ENCODE results near the gene ZNF385B.
"Not testable (repeated sequence)": the region's sequence is repeated elsewhere in the genome, so short reads cannot be mapped to it uniquely, and the experiment has no call there.

The ZNF385B gene

GRCh38 chr2:179458113-179458512 is 403.3 kb downstream of the ZNF385B start:
- not testable (repeated sequence) for DNase-seq (ENCODE audit: insufficient read length, low spot score); FAIRE-seq

DNA sequence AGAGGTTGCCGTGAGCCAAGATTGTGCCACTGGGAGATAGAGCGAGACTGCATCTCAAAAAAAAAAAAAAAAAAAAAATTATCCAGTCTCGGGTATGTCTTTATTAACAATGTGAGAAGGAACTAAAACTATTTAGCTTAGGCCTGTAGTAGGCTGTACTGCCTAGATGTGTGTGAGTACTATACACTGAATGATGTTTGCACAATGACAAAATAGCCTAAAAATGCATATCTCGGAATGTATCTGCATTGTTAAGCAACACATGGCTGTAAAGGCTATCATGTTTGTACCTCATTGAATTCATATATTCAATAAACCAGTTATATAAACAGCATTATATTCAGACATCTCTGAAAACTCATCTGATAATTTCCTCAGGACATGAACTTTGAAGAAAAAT is 405.6 kb downstream of the ZNF385B start:
- FAIRE-seq (no peak), DNase-seq (ENCODE audit: insufficient read length, low spot score) (no peak)

GRCh38 chr2:179455172-179455524 is 406.3 kb downstream of the ZNF385B start:
- FAIRE-seq (no peak), DNase-seq (ENCODE audit: insufficient read length, low spot score) (no peak)

- DNase-seq (ENCODE audit: insufficient read length, low spot score) (no peak), FAIRE-seq (no peak)
These were observed 406.8 kb downstream of the ZNF385B start for GRCh38 chr2:179454443-179455171.

GRCh38 chr2:179449010-179449409 is 412.4 kb downstream of the ZNF385B start:
- DNase-seq (ENCODE audit: insufficient read length, low spot score) (no peak), FAIRE-seq (no peak)

GRCh38 chr2:179447839-179448447 is 413.5 kb downstream of the ZNF385B start:
- no peak for FAIRE-seq
- no peak for DNase-seq (ENCODE audit: insufficient read length, low spot score)

GRCh38 chr2:179447421-179447820 is 414.0 kb downstream of the ZNF385B start:
- DNase-seq (ENCODE audit: insufficient read length, low spot score) (no peak), FAIRE-seq (no peak)

GRCh38 chr2:179446476-179447141 is 414.8 kb downstream of the ZNF385B start:
- DNase-seq (ENCODE audit: insufficient read length, low spot score) = no peak
- FAIRE-seq = no peak

DNA sequence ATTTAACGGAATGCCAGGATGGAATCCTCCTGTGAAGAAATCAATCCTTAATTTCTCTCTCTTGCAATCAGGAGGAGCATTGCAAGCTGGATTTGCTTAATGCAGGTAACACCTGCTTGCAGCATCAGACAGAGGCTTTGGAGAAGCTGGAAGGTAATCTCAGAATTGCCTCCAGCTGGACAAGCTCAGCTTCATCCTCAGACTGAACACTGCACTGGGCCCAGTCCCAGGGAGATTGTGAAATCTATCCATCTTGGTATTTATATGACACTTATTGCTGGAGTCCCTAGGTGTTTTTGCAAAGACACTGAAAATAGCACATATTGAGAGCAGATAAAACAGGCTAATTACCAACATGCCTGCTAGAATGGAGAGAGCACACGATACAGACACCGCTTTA is 417.4 kb downstream of the ZNF385B start:
- DNase-seq (ENCODE audit: insufficient read length, low spot score) = no peak
- FAIRE-seq = no peak

DNA sequence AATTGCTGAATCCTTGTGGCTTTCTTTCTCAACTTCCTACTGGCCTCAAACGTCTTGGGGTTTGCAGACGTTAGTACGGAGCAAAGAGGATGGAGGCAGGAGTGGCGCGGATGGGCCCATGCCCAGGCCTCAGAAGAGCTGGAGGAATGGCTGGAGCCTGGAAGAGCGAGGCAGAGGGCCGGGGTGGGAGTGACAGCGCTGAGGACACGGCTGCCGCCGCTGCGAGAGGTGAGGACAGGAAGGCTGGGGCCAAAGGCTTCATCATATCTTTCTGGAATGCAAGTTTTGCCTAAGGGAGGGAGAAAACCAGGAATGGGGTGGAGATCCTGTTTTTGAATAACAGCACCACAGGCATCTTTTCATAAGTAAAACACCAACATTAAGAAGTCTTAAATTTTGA is 418.2 kb downstream of the ZNF385B start:
- FAIRE-seq = no peak
- DNase-seq (ENCODE audit: insufficient read length, low spot score) = no peak

DNA sequence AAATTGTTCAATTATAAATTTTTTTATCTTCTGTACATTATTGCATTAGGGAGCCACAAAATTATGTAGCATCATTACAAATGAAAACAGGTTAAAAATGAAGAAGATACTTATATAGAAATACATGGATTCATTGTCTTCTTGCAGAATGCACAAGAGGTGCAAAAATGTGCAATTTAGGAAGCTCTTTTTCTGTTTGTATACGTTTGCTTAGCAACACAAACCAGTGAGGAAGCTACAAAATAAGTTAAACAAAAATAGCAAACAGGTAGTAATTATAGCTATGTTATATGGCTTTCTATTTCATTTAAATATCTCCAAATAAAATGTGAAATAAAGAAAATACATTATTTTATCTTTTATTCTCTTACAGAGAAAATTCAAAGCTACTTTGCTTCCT is 419.2 kb downstream of the ZNF385B start:
- DNase-seq (ENCODE audit: insufficient read length, low spot score) = no peak
- FAIRE-seq = no peak

DNA sequence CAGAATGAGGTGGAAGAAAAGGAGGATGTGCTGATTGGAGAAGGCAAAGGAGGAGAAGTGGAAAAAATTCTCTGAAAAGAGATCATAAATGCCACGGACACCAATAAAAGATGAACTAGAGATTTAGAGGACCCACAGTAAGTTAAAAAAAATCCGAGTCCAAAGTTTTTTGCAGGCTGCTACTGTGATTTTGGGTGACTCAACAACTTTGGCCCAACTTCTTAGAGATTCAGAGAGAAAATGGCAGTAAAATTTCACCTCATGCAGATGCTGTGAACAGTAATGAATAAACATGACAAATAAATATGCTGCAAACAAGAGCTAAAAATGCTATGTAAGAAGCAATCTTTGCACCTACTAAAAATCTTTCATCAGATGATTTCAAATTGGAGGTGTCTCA is 419.9 kb downstream of the ZNF385B start:
- DNase-seq (ENCODE audit: insufficient read length, low spot score) (no peak), FAIRE-seq (no peak)

GRCh38 chr2:179440642-179441251 is 420.7 kb downstream of the ZNF385B start:
- FAIRE-seq (peak; percentile 75), DNase-seq (ENCODE audit: insufficient read length, low spot score) (peak; percentile 9)

DNA sequence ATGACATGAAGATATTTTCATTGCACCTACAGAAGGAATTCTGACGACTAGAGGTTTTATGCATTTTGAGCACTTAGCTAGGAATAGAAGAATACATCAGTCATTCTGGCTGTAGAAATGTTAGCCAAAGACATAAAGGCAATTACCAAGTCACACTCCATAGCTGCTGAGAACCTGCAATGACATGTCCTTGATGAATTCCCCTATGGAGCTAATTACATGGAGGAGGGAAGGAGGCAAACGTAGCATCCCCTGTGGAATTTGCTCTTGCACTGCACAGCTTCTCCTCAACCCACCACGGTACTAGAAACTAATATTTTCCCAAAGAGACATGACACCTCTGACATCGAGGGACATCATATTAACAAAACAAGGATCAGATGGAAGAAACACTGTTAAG is 422.8 kb downstream of the ZNF385B start:
- no peak for DNase-seq (ENCODE audit: insufficient read length, low spot score)
- FAIRE-seq = no peak

DNA sequence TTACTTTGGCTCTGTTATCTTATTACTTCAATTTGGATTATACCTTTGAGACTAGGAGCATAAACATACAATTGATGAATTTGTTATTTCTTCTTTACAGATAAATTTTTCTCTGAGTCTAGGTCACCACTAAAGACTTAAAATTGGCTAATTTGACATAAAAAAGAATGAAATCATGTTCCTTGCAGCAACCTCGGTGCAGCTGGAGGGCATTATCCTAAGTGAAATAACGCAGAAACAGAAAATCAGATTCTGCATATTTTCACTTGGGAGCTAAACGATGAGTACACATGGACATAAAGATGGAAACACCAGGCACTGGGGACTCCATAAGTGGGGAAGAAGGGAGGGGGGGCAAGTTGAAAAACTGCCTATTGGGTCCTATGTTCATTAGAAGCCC is 424.0 kb downstream of the ZNF385B start:
- FAIRE-seq (no peak), DNase-seq (ENCODE audit: insufficient read length, low spot score) (no peak)

GRCh38 chr2:179435566-179435965 is 425.8 kb downstream of the ZNF385B start:
- DNase-seq (ENCODE audit: insufficient read length, low spot score) (no peak), FAIRE-seq (no peak)

DNA sequence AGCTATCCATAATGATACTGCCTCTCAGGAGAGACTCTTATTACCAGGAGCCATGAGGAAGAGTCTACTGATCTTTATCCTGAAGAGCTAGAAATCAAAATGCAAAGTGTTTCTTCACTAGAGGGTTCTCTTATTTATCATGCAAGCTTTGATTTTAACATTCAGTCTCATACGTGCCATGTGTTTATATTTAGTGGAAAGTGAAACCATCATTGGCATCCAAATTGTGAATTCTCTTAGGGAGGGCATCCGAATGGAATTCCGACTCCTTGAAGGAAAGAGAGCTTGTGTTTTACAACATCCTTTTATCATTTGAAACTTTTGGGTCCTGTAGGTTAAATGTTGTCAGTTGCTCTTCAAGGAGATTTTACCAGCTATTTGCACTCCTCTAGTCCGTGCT is 426.4 kb downstream of the ZNF385B start:
- no peak for DNase-seq (ENCODE audit: insufficient read length, low spot score)
- no peak for FAIRE-seq

- DNase-seq (ENCODE audit: insufficient read length, low spot score) (no peak), FAIRE-seq (no peak)
These were observed 427.1 kb downstream of the ZNF385B start for GRCh38 chr2:179434357-179434756.

DNA sequence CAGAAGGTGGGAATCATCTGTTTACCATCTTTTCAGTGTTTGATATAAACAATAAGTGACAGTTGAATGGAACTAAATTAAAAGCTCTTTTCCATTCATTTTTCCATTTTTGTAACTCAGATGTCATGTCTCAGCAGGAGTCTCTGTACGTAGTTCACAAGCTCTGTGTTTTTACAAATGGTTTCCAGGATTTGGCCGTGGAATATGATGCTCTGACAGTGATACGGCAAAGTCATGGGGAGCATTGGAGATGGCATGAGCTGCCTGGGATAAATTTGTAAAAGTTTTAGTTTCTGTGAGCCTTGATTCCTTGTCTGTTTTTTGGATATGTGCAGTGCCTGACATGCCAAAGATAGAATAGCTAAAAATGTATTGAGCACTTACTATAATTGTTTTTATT is 428.7 kb downstream of the ZNF385B start:
- FAIRE-seq (no peak), DNase-seq (ENCODE audit: insufficient read length, low spot score) (no peak)

- FAIRE-seq = no peak
These were observed 431.8 kb downstream of the ZNF385B start for GRCh38 chr2:179429597-179429996.

GRCh38 chr2:179429060-179429471 is 432.3 kb downstream of the ZNF385B start:
- no peak for FAIRE-seq
- no peak for DNase-seq (ENCODE audit: insufficient read length, low spot score)

More at GRCh38 chr2:179429597-179429996, 431.8 kb downstream of the ZNF385B start:
- DNase-seq (ENCODE audit: insufficient read length, low spot score) = no peak

DNA sequence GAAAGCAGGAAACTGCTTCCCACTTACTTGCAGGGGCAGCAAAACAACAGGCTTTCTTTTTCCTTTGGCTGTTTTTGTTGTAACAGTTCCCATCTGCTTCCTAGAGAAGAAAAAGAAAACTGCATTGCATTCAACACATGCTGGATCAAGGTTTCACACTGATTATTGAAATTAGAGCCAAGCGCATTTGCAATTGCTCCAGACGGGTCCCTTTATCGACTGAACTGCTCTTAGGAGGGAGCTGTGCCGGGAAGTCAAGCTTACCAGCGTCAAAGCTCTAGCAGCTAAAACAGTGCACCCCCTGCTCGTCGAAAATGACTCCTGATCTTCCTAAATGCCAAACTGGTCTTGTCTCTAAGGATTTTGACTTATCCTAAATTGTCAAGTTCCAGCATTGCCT is 432.8 kb downstream of the ZNF385B start:
- no peak for FAIRE-seq

More for the DNA sequence above, 432.8 kb downstream of the ZNF385B start:
- DNase-seq (ENCODE audit: insufficient read length, low spot score) = no peak
